NT2/D1 (cell line): ENCODE results near the gene RAB37.

Experiments
- YY1 ChIP-seq: IDR thresholded peaks from 2 replicates; pipeline ENCODE4 v1.6.1; 2011; ENCODE audit not compliant: insufficient read length, insufficient read depth
- ZNF274 ChIP-seq: IDR thresholded peaks from 2 replicates; pipeline ENCODE4 v1.6.1; 2011; ENCODE audit warnings: mild to moderate bottlenecking, low read depth, low read length

- no peak for TF ChIP-seq YY1
- no peak for TF ChIP-seq ZNF274
These were observed 16.6 kb upstream of the RAB37 start for GRCh38 chr17:74720506-74720905.
